HCT116 (cell line): ENCODE data around the gene PLCXD1. TPM values are rescaled to one million over a fixed set of nuclear protein-coding genes. Genes with fewer than 3 reads are reported as not detected.

Source experiments
- ATAC-seq: fragments of 200-7000 bp; cut with Tn5 transposase; 2 replicates; pipeline ENCODE4 v1.9.1; 2020; ENCODE audit warnings: mild to moderate bottlenecking, moderate library complexity
- BruUV-seq: library from RNA; stranded (reverse); fragments of 400-500 nt; replicated peaks from 2 replicates; lab custom pipeline; 2021; lab: Mats Ljungman, UMichigan
- CTCF ChIA-PET: fragments of 300-600 bp; sonication (Branson Sonifier 250); formaldehyde crosslinking; loops from one replicate; lab custom pipeline; 2021; ENCODE audit warnings: antibody characterized with exemption; lab: Charles Lee
- POLR2A ChIA-PET: fragments of 300-600, 350-600 bp; sonication (Branson Sonifier 250); formaldehyde crosslinking; loops from one replicate; lab custom pipeline; 2021; ENCODE audit warnings: antibody characterized with exemption; lab: Charles Lee
- RAD21 ChIA-PET, 2 experiments: fragments of 300-600 bp; sonication (Branson Sonifier 250); formaldehyde crosslinking; loops; one replicate each; lab custom pipeline; 2023; ENCODE audit warnings: low total read pairs in 2 of 2; ENCODE audit not compliant: uncharacterized antibody in 2 of 2, unreplicated experiment in 2 of 2, low non-redundant PET in 1 of 2; lab: Charles Lee
- DNase-seq: peaks from one replicate; pipeline ENCODE4 v3.0.0-alpha.2; 2010; ENCODE audit warnings: low read depth, low spot score
- H2AFZ ChIP-seq: fragments of 200-600 bp; shearing (Covaris generic), sonication (generic); 2 replicates; pipeline ENCODE4 v1.6.1; 2017; ENCODE audit warnings: low read depth, mixed run types, mixed read lengths, antibody characterized with exemption, low read length; ENCODE audit not compliant: poor library complexity, severe bottlenecking
- H3K27ac ChIP-seq: 2 replicates; pipeline ENCODE4 v1.5.1; 2012; ENCODE audit warnings: low read depth, low read length
- H3K27me3 ChIP-seq: fragments of 200-600 bp; sonication (generic); 2 replicates; pipeline ENCODE4 v1.6.1; 2016; ENCODE audit warnings: mixed run types, low read length, mixed read lengths; ENCODE audit not compliant: insufficient read depth
- H3K36me3 ChIP-seq, 2 experiments: fragments of 200-500 bp in 1 of 2; fragments of 200-600 bp in 1 of 2; sonication (Bioruptor generic) in 1 of 2; sonication (generic) in 1 of 2; 2 replicates each; pipeline versions ENCODE4 v1.5.1 to v1.6.1; 2014 to 2016; ENCODE audit warnings: low read length in 2 of 2, inconsistent platforms in 1 of 2, mixed read lengths in 1 of 2, mixed run types in 1 of 2; ENCODE audit not compliant: insufficient read depth in 2 of 2, control insufficient read depth in 1 of 2
- H3K4me1 ChIP-seq, 2 experiments: fragments of 200-600 bp in 1 of 2; sonication (generic) in 1 of 2; 2 replicates each; pipeline versions ENCODE4 v1.5.1 to v1.6.1; 2012 to 2017; ENCODE audit warnings: low read length in 2 of 2, inconsistent platforms in 1 of 2, mild to moderate bottlenecking in 1 of 2, mixed read lengths in 1 of 2, mixed run types in 1 of 2, moderate library complexity in 1 of 2; ENCODE audit not compliant: insufficient read depth in 2 of 2, control insufficient read depth in 1 of 2
- H3K4me2 ChIP-seq: fragments of 200-600 bp; sonication (generic); 2 replicates; pipeline ENCODE4 v1.6.1; 2017; ENCODE audit warnings: mixed run types, low read length, mixed read lengths
- H3K4me3 ChIP-seq, 2 experiments: fragments of 200-600 bp in 1 of 2; sonication (generic) in 1 of 2; replicated peaks in 1 of 2; 2 replicates each; pipeline ENCODE4 v1.5.1; 2011 to 2016; ENCODE audit warnings: low read length in 2 of 2, control low read depth in 1 of 2, low read depth in 1 of 2, mild to moderate bottlenecking in 1 of 2, mixed read lengths in 1 of 2, mixed run types in 1 of 2
- H3K79me2 ChIP-seq: fragments of 200-600 bp; sonication (generic); 2 replicates; pipeline ENCODE4 v1.6.1; 2017; ENCODE audit warnings: mild to moderate bottlenecking, mixed run types, low read length, moderate library complexity, mixed read lengths; ENCODE audit not compliant: insufficient read depth
- H3K9ac ChIP-seq: fragments of 200-600 bp; sonication (generic); 2 replicates; pipeline ENCODE4 v1.6.1; 2016; ENCODE audit warnings: low read length, mixed read lengths
- H3K9me2 ChIP-seq: fragments of 200-600 bp; sonication (generic), shearing (Covaris generic); 2 replicates; pipeline ENCODE4 v1.6.1; 2017; ENCODE audit warnings: mixed run types, mild to moderate bottlenecking, moderate library complexity; ENCODE audit not compliant: insufficient read depth
- H3K9me3 ChIP-seq, 2 experiments: fragments of 200-500 bp in 1 of 2; fragments of 200-600 bp in 1 of 2; sonication (Bioruptor generic) in 1 of 2; sonication (generic) in 1 of 2; 2 replicates each; pipeline ENCODE4 v1.6.1; 2014 to 2017; ENCODE audit warnings: low read length in 2 of 2, mixed read lengths in 2 of 2, inconsistent platforms in 1 of 2, low read depth in 1 of 2, mild to moderate bottlenecking in 1 of 2, mixed run types in 1 of 2, moderate library complexity in 1 of 2; ENCODE audit not compliant: control insufficient read depth in 1 of 2, insufficient read depth in 1 of 2
- H4K20me1 ChIP-seq: fragments of 200-600 bp; sonication (generic), shearing (Covaris generic); 2 replicates; pipeline ENCODE4 v1.6.1; 2017; ENCODE audit warnings: mixed run types, mild to moderate bottlenecking, moderate library complexity; ENCODE audit not compliant: insufficient read depth
- CBX3 ChIP-seq: IDR thresholded peaks from 2 replicates; pipeline ENCODE4 v1.6.1; 2012; ENCODE audit warnings: low read depth
- CEBPB ChIP-seq: IDR thresholded peaks from 2 replicates; pipeline ENCODE4 v1.6.1; 2012; ENCODE audit warnings: low read depth
- EGR1 ChIP-seq: IDR thresholded peaks from 2 replicates; pipeline ENCODE4 v1.6.1; 2012; ENCODE audit warnings: low read depth
- EZH2 ChIP-seq: fragments of 200-600 bp; sonication (generic); IDR thresholded peaks from 2 replicates; pipeline ENCODE4 v1.6.1; 2017; ENCODE audit warnings: antibody characterized with exemption, mixed run types
- EZH2phosphoT487 ChIP-seq: fragments of 200-600 bp; IDR thresholded peaks from 2 replicates; pipeline ENCODE4 v1.6.1; 2018; ENCODE audit warnings: antibody characterized with exemption, borderline replicate concordance
- JUND ChIP-seq: IDR thresholded peaks from 2 replicates; pipeline ENCODE4 v1.6.1; 2012
- POLR2AphosphoS5 ChIP-seq: IDR thresholded peaks from 2 replicates; pipeline ENCODE4 v1.6.1; 2011; ENCODE audit warnings: mild to moderate bottlenecking, low read depth, low read length, moderate library complexity
- RAD21 ChIP-seq: IDR thresholded peaks from 2 replicates; pipeline ENCODE4 v1.6.1; 2012; ENCODE audit warnings: low read depth, mild to moderate bottlenecking
- SIN3A ChIP-seq: IDR thresholded peaks from 2 replicates; pipeline ENCODE4 v1.6.1; 2012; ENCODE audit warnings: low read depth
- SP1 ChIP-seq: IDR thresholded peaks from 2 replicates; pipeline ENCODE4 v1.6.1; 2012; ENCODE audit warnings: low read depth
- TCF7L2 ChIP-seq: IDR thresholded peaks from 2 replicates; pipeline ENCODE4 v1.7.0; 2011; ENCODE audit warnings: borderline replicate concordance, inconsistent platforms; ENCODE audit not compliant: insufficient read depth, insufficient read length; ENCODE audit errors: extremely low read depth
- YY1 ChIP-seq: IDR thresholded peaks from 2 replicates; pipeline ENCODE4 v1.6.1; 2011; ENCODE audit warnings: low read length, low read depth, moderate library complexity, mild to moderate bottlenecking; ENCODE audit not compliant: insufficient replicate concordance; ENCODE audit errors: extremely low read depth
- ZFX ChIP-seq: fragments of 450-650 bp; IDR thresholded peaks from 2 replicates; pipeline ENCODE4 v1.6.1; 2017
- ZNF274 ChIP-seq: fragments of 200-500 bp; sonication (Bioruptor generic); IDR thresholded peaks from 2 replicates; pipeline ENCODE4 v1.6.1; 2014; ENCODE audit warnings: mild to moderate bottlenecking, low read depth, low read length, inconsistent platforms
- intact Hi-C: fragments of 100-400 bp; cut with micrococcal nuclease; formaldehyde crosslinking; loops from 2 replicates; pipeline ENCODE4 v1.10.0; 2022
- total RNA-seq: library from RNA; stranded (reverse); gene quantifications from one replicate; pipeline ENCODE4 v1.2.1, GENCODE V29; 2021; ENCODE audit not compliant: unreplicated experiment
- TF ChIP-seq, protein P1 (sequence below), 3 experiments: fragments of 200-600 bp in 1 of 3; sonication (generic) in 1 of 3; IDR thresholded peaks in 2 of 3; conservative IDR thresholded peaks in 1 of 3; 2 replicates each; pipeline ENCODE4 v1.5.1; 2012 to 2017; ENCODE audit warnings: low read depth in 2 of 3, low read length in 2 of 3, antibody characterized with exemption in 1 of 3, borderline replicate concordance in 1 of 3, control low read depth in 1 of 3, mild to moderate bottlenecking in 1 of 3, mixed read lengths in 1 of 3, mixed run types in 1 of 3, moderate library complexity in 1 of 3; ENCODE audit not compliant: insufficient read depth in 1 of 3
- TF ChIP-seq, protein P2 (sequence below): IDR thresholded peaks from 2 replicates; pipeline ENCODE4 v1.6.1; 2012
- TF ChIP-seq, protein P3 (sequence below): IDR thresholded peaks from 2 replicates; pipeline ENCODE4 v1.6.1; 2012

Gene PLCXD1
- total RNA-seq, 1 experiment from 2014 or later: 26.3 TPM

DNA sequence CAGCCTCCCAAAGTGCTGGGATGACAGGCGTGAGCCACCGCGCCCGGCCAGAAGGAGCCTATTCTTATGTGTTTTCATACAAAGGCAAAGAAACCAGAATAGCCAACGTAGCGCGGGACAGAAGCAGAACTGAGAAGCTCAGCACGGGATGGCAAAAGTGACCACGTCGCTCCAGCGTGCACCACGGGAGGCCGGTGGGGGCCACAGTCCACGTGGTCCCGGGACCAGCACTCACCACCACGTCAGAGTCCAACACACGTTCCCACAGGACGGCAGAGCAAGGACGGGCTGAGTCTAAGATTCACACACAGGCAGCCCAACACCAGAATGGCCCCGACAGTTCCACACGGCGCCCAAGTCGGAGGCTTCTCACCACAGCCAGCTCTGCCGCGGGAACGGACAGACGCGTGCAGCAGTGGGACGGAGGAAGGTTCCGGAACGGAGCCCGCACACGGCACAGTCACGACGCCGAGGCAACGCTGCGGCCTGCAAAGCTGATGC lies 56.2 kb downstream of the PLCXD1 start:
- RAD21 ChIA-PET: no interaction called here
- H3K27ac ChIP-seq: no peak overlapping the region
- no peaks in the 10 kb centered on the region for H3K79me2 ChIP-seq
- no peaks in the 10 kb centered on the region for H4K20me1 ChIP-seq
- H3K4me1 ChIP-seq: no peaks in the 10 kb centered on the region
- TF ChIP-seq CEBPB (no peak), ZNF274 (no peak), EGR1 (no peak), YY1 (no peak), CBX3 (no peak), ZFX (no peak), EZH2 (no peak), EZH2phosphoT487 (no peak), POLR2AphosphoS5 (no peak), TCF7L2 (no peak), SP1 (no peak), RAD21 (no peak), JUND (no peak), SIN3A (no peak)
- TF ChIP-seq, protein P1, sequence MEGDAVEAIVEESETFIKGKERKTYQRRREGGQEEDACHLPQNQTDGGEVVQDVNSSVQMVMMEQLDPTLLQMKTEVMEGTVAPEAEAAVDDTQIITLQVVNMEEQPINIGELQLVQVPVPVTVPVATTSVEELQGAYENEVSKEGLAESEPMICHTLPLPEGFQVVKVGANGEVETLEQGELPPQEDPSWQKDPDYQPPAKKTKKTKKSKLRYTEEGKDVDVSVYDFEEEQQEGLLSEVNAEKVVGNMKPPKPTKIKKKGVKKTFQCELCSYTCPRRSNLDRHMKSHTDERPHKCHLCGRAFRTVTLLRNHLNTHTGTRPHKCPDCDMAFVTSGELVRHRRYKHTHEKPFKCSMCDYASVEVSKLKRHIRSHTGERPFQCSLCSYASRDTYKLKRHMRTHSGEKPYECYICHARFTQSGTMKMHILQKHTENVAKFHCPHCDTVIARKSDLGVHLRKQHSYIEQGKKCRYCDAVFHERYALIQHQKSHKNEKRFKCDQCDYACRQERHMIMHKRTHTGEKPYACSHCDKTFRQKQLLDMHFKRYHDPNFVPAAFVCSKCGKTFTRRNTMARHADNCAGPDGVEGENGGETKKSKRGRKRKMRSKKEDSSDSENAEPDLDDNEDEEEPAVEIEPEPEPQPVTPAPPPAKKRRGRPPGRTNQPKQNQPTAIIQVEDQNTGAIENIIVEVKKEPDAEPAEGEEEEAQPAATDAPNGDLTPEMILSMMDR (IDR thresholded peaks at IDR 0.05 in 2 of 3, conservative IDR thresholded peaks at IDR 0.05 in 1 of 3; ENCODE audit: borderline replicate concordance in 1 of 3, insufficient read depth in 1 of 3, low read depth in 2 of 3, low read length in 2 of 3): no peak
- TF ChIP-seq, protein P2, sequence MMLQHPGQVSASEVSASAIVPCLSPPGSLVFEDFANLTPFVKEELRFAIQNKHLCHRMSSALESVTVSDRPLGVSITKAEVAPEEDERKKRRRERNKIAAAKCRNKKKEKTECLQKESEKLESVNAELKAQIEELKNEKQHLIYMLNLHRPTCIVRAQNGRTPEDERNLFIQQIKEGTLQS: no peak
- TF ChIP-seq, protein P3, sequence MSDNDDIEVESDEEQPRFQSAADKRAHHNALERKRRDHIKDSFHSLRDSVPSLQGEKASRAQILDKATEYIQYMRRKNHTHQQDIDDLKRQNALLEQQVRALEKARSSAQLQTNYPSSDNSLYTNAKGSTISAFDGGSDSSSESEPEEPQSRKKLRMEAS: no peak
- H2AFZ ChIP-seq: no peak overlapping the region
- no peak overlapping the region for H3K9ac ChIP-seq
- H3K36me3 ChIP-seq: no peaks in the 10 kb centered on the region
- CTCF ChIA-PET: no interaction called here
- no peak overlapping the region for H3K4me2 ChIP-seq
- H3K4me3 ChIP-seq: no peak overlapping the region
- no peak for ATAC-seq
- no peaks in the 10 kb centered on the region for H3K9me3 ChIP-seq
- POLR2A ChIA-PET: no interaction called here
- BruUV-seq: no TSS peak
- no peaks in the 10 kb centered on the region for H3K27me3 ChIP-seq
- intact Hi-C loops: no loop called here
- no peak for DNase-seq
- H3K9me2 ChIP-seq: no peaks in the 10 kb centered on the region
